GM23248 (cell line): Measurements from ENCODE around the gene PHACTR3. TPM values are rescaled to one million over a fixed set of nuclear protein-coding genes. Genes with fewer than 3 reads are reported as not detected.

Experiments used
- DNase-seq: peaks from one replicate; pipeline ENCODE4 v3.0.0-alpha.2; 2015
- H2AFZ ChIP-seq: fragments of 200-600 bp; sonication (generic); 2 replicates; pipeline ENCODE4 v1.6.1; 2016; ENCODE audit warnings: antibody characterized with exemption
- H3F3A ChIP-seq: fragments of 200-600 bp; sonication (generic); 2 replicates; pipeline ENCODE4 v1.6.1; 2016; ENCODE audit warnings: mild to moderate bottlenecking, antibody characterized with exemption, mixed run types; ENCODE audit not compliant: insufficient read depth
- H3K27ac ChIP-seq: fragments of 200-600 bp; sonication (generic); 2 replicates; pipeline ENCODE4 v1.5.1; 2016; ENCODE audit warnings: mild to moderate bottlenecking
- H3K27me3 ChIP-seq: fragments of 200-600 bp; sonication (generic); replicated peaks from 2 replicates; pipeline ENCODE4 v1.6.1; 2016; ENCODE audit warnings: mild to moderate bottlenecking; ENCODE audit not compliant: insufficient read depth
- H3K36me3 ChIP-seq: fragments of 200-600 bp; sonication (generic); 2 replicates; pipeline ENCODE4 v1.6.1; 2016; ENCODE audit warnings: low read depth, mild to moderate bottlenecking
- H3K4me1 ChIP-seq: fragments of 200-600 bp; sonication (generic); 2 replicates; pipeline ENCODE4 v1.6.1; 2016; ENCODE audit warnings: mild to moderate bottlenecking; ENCODE audit not compliant: insufficient read depth
- H3K4me2 ChIP-seq: fragments of 200-600 bp; sonication (generic); one replicate; pipeline ENCODE4 v1.6.1; 2016; ENCODE audit warnings: mild to moderate bottlenecking; ENCODE audit not compliant: unreplicated experiment
- H3K4me3 ChIP-seq: fragments of 200-600 bp; sonication (generic); 2 replicates; pipeline ENCODE4 v1.5.1; 2016; ENCODE audit warnings: mild to moderate bottlenecking
- H3K79me2 ChIP-seq: fragments of 200-600 bp; sonication (generic); 2 replicates; pipeline ENCODE4 v1.6.1; 2016; ENCODE audit warnings: mild to moderate bottlenecking; ENCODE audit not compliant: insufficient read depth
- H3K9ac ChIP-seq: fragments of 200-600 bp; sonication (generic); 2 replicates; pipeline ENCODE4 v1.6.1; 2016; ENCODE audit warnings: mild to moderate bottlenecking
- H3K9me2 ChIP-seq: fragments of 200-600 bp; sonication (generic); 2 replicates; pipeline ENCODE4 v1.6.1; 2016; ENCODE audit warnings: mixed run types, mild to moderate bottlenecking, moderate library complexity; ENCODE audit not compliant: insufficient read depth
- H3K9me3 ChIP-seq: fragments of 200-600 bp; sonication (generic); one replicate; pipeline ENCODE4 v1.6.1; 2017; ENCODE audit warnings: low read depth
- H4K20me1 ChIP-seq: fragments of 200-600 bp; sonication (generic); 2 replicates; pipeline ENCODE4 v1.6.0; 2016; ENCODE audit not compliant: insufficient read depth
- EZH2 ChIP-seq: fragments of 200-600 bp; sonication (generic); IDR thresholded peaks from 2 replicates; pipeline ENCODE4 v1.6.1; 2018; ENCODE audit warnings: antibody characterized with exemption, mild to moderate bottlenecking; ENCODE audit not compliant: insufficient read depth, poor library complexity, severe bottlenecking
- EZH2phosphoT487 ChIP-seq: fragments of 200-600 bp; sonication (generic); IDR thresholded peaks from 2 replicates; pipeline ENCODE4 v1.6.1; 2018; ENCODE audit warnings: antibody characterized with exemption, moderate library complexity, mild to moderate bottlenecking, low read depth; ENCODE audit not compliant: insufficient read depth
- WGBS, 2 experiments: methylation state at CpG; one replicate each; pipeline ENCODE4 v1.1.6; 2015 to 2017; ENCODE audit warnings: low lambda C conversion rate in 2 of 2, low coverage in 1 of 2; ENCODE audit errors: missing lambda C conversion rate in 2 of 2; 5-methylcytosine and 5-hydroxymethylcytosine counted together
- in situ Hi-C: fragments of 300-500 bp; cut with MboI; formaldehyde crosslinking; loops from 2 replicates; pipeline ENCODE4 v1.15.0; 2020
- polyA plus RNA-seq: library from polyadenylated mRNA; unstranded; fragments of >200 nt; fragmentation: Nextera tagmentation; extraction: Ambion mirVana; gene quantifications from 2 replicates; pipeline ENCODE4 v1.2.1, GENCODE V29; 2016
- total RNA-seq: library from RNA; depleted of rRNA; stranded (reverse); fragments of >200 nt; shearing (Covaris generic); gene quantifications from 2 replicates; pipeline ENCODE4 v1.2.3, GENCODE V29; 2014

Gene PHACTR3
- total and polyA plus RNA-seq, 2 experiments from 2014 or later, result not detected

- Histone ChIP-seq H3F3A (no peaks in the 10 kb centered on the region), H3K4me1 (no peaks in the 10 kb centered on the region), H3K79me2 (no peaks in the 10 kb centered on the region), H4K20me1 (no peaks in the 10 kb centered on the region), H3K9ac (no peak overlapping the region), H3K27me3 (no peaks in the 10 kb centered on the region; the same call in 1 of the 2 replicates), H2AFZ (no peak overlapping the region), H3K4me2 (no peak overlapping the region), H3K9me3 (no peaks in the 10 kb centered on the region), H3K4me3 (no peak overlapping the region), H3K36me3 (no peaks in the 10 kb centered on the region), H3K27ac (no peak overlapping the region), H3K9me2 (no peaks in the 10 kb centered on the region)
- TF ChIP-seq EZH2phosphoT487 (no peak), EZH2 (no peak)
- WGBS, 2 experiments, result 51 to 53% methylated on average over 18 to 21 of the region's 21 CpGs
- in situ Hi-C loops, result no loop called here
- no peak for DNase-seq
These were observed 209.9 kb downstream of the PHACTR3 start for GRCh38 chr20:59813948-59814839.

DNA sequence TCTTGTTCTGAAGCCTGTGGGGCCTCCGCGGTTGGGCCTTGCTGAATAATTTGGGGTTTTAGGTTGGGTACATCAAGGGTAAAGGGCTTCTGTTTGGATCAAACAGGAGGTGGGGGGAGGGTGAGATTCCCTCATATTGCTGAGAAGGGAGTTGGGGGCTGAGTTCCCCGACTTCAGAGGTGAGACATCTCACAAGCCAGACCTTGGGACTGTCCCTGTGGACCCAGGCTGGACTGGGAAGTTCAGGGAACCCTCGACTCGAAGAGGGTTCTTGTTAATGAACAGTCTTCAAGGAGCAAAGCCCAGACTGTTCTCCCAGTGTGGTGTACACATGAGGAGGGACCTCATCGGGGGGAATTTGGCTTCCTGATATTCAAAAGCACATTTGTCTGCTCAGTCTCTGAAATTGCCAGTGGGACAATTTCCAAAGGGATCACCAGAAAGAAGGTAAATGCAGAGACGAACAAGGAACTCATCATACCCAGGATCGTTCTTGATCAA, 210.6 kb downstream of the PHACTR3 start:
- Histone ChIP-seq H2AFZ (no peak overlapping the region), H3K36me3 (no peaks in the 10 kb centered on the region), H3K27ac (no peak overlapping the region), H3K4me1 (no peaks in the 10 kb centered on the region), H3K79me2 (no peaks in the 10 kb centered on the region), H3K9me3 (no peaks in the 10 kb centered on the region), H3K27me3 (no peaks in the 10 kb centered on the region), H3K9me2 (no peaks in the 10 kb centered on the region), H4K20me1 (no peaks in the 10 kb centered on the region), H3F3A (no peaks in the 10 kb centered on the region), H3K4me3 (no peak overlapping the region), H3K9ac (no peak overlapping the region), H3K4me2 (no peak overlapping the region)
- in situ Hi-C loops, result no loop called here
- TF ChIP-seq EZH2phosphoT487 (no peak), EZH2 (no peak)
- WGBS, 2 experiments, result 45 to 54% methylated on average over 8 of the region's 8 CpGs
- DNase-seq, result no peak

- Histone ChIP-seq H3K36me3 (no peaks in the 10 kb centered on the region), H3K9ac (no peak overlapping the region), H3K9me3 (no peaks in the 10 kb centered on the region), H3K4me1 (no peaks in the 10 kb centered on the region), H4K20me1 (no peaks in the 10 kb centered on the region), H3K27ac (no peak overlapping the region), H3F3A (no peaks in the 10 kb centered on the region), H3K4me2 (no peak overlapping the region), H2AFZ (no peak overlapping the region), H3K27me3 (no peaks in the 10 kb centered on the region; the same call in 1 of the 2 replicates), H3K79me2 (no peaks in the 10 kb centered on the region), H3K4me3 (no peak overlapping the region), H3K9me2 (no peaks in the 10 kb centered on the region)
- in situ Hi-C loops, result no loop called here
- no peak for DNase-seq
- WGBS, 2 experiments, result 27 to 35% methylated on average over 4 of the region's 4 CpGs
- TF ChIP-seq EZH2, result no peak
- TF ChIP-seq EZH2phosphoT487, result no peak
These were observed 211.9 kb downstream of the PHACTR3 start for GRCh38 chr20:59816146-59816738.

GRCh38 chr20:59817406-59817805, 213.1 kb downstream of the PHACTR3 start:
- H3F3A ChIP-seq, result no peaks in the 10 kb centered on the region
- H3K9ac ChIP-seq, result no peak overlapping the region
- WGBS, 2 experiments, result 46 to 50% methylated on average over 4 of the region's 4 CpGs
- no peak overlapping the region for H3K4me2 ChIP-seq
- in situ Hi-C loops, result no loop called here
- H3K9me3 ChIP-seq, result no peaks in the 10 kb centered on the region
- H2AFZ ChIP-seq, result no peak overlapping the region
- H3K79me2 ChIP-seq, result no peaks in the 10 kb centered on the region
- no peaks in the 10 kb centered on the region for H4K20me1 ChIP-seq
- H3K4me1 ChIP-seq, result no peaks in the 10 kb centered on the region
- TF ChIP-seq EZH2phosphoT487 (no peak), EZH2 (no peak)
- H3K27me3 ChIP-seq, result no peaks in the 10 kb centered on the region; the same call in 1 of the 2 replicates
- H3K27ac ChIP-seq, result no peak overlapping the region
- DNase-seq, result no peak
- H3K4me3 ChIP-seq, result no peak overlapping the region
- no peaks in the 10 kb centered on the region for H3K36me3 ChIP-seq
- no peaks in the 10 kb centered on the region for H3K9me2 ChIP-seq
